NCI-H1694 (cell line): ENCODE results near the gene FTO.

ENCODE experiments used
- DNase-seq: peaks from one replicate; lab custom pipeline; 2025; lab: John Stamatoyannopoulos, UW

FTO gene

GRCh38 chr16:54055864-54056263 lies 351.9 kb downstream of the FTO start:
- DNase-seq, result no peak

- no peak for DNase-seq
Measured at GRCh38 chr16:54056921-54057320, 353.0 kb downstream of the FTO start.

GRCh38 chr16:54059319-54059718 lies 355.4 kb downstream of the FTO start:
- DNase-seq, result no peak

- DNase-seq, result no peak
Measured at GRCh38 chr16:54060599-54061421, 356.9 kb downstream of the FTO start.

GRCh38 chr16:54061454-54061853 lies 357.5 kb downstream of the FTO start:
- DNase-seq, result no peak

- DNase-seq, result no peak
Measured at GRCh38 chr16:54062361-54063278, 358.7 kb downstream of the FTO start.

GRCh38 chr16:54063279-54063773 lies 359.4 kb downstream of the FTO start:
- DNase-seq, result no peak

GRCh38 chr16:54066451-54067105 lies 362.6 kb downstream of the FTO start:
- DNase-seq, result no peak

- no peak for DNase-seq
Measured at GRCh38 chr16:54067322-54068065, 363.5 kb downstream of the FTO start.

- DNase-seq, result no peak
Measured at GRCh38 chr16:54068212-54068611, 364.3 kb downstream of the FTO start.

- DNase-seq, result no peak
Measured at GRCh38 chr16:54069601-54070239, 365.8 kb downstream of the FTO start.

GRCh38 chr16:54070789-54071343 lies 366.9 kb downstream of the FTO start:
- no peak for DNase-seq

GRCh38 chr16:54071514-54071913 lies 367.6 kb downstream of the FTO start:
- DNase-seq, result no peak

GRCh38 chr16:54072237-54072636 lies 368.3 kb downstream of the FTO start:
- DNase-seq, result peak; percentile 11

- no peak for DNase-seq
Measured at GRCh38 chr16:54073356-54073755, 369.4 kb downstream of the FTO start.

GRCh38 chr16:54075446-54075845 lies 371.5 kb downstream of the FTO start:
- no peak for DNase-seq

GRCh38 chr16:54076006-54076504 lies 372.1 kb downstream of the FTO start:
- no peak for DNase-seq

GRCh38 chr16:54077050-54077821 lies 373.3 kb downstream of the FTO start:
- DNase-seq, result no peak

GRCh38 chr16:54080524-54081008 lies 376.6 kb downstream of the FTO start:
- no peak for DNase-seq

- DNase-seq, result no peak
Measured at GRCh38 chr16:54086791-54087190, 382.8 kb downstream of the FTO start.
